Left cardiac atrium (tissue), 4 donors: ENCODE data around the gene ADAMTS15. TPM values are rescaled to one million over a fixed set of nuclear protein-coding genes. Genes with fewer than 3 reads are reported as not detected.

Experiments used
- ATAC-seq, 2 donors: fragments of 200-7000 bp; cut with Tn5 transposase; one replicate each; pipeline ENCODE4 v1.9.1; 2020; ENCODE audit warnings: mild to moderate bottlenecking in 2 of 2, moderate library complexity in 2 of 2
- DNase-seq: peaks from one replicate; pipeline ENCODE4 v3.0.0-alpha.2; 2020
- intact Hi-C, 2 donors: fragments of 100-400 bp; cut with DNase I; formaldehyde crosslinking; loops; one replicate each; pipeline versions ENCODE4 v1.14.1 to v1.15.1; 2022 to 2023
- total RNA-seq, 2 donors: library from RNA; stranded (reverse); fragmentation: NEBNext Ultra II Directional; extraction: Animal tissue kit (Norgen Biotek cat#: 25700); gene quantifications; one replicate each; pipeline ENCODE4 v1.2.1, GENCODE V29; 2021
- donor health status: DM: no; HTN: yes; CAD: no.
- donor health status: DM: no; HTN: yes; CAD: no; lungs with severe emphysema.
- donor health status: DM: yes; HTN: yes; CAD: no.
- donor health status: Dilated cardiomyopathy.

Gene ADAMTS15
- total RNA-seq, 2 donors from 2014 or later: 29.8 to 32.0 TPM

GRCh38 chr11:130515829-130516553, 67.5 kb downstream of the ADAMTS15 start:
- DNase-seq (no peak), ATAC-seq (no peak)
- intact Hi-C loops: no loop called here

- intact Hi-C loops: no loop called here
- ATAC-seq: no peak
These were observed 68.4 kb downstream of the ADAMTS15 start for GRCh38 chr11:130516554-130517505.

GRCh38 chr11:130518164-130518680, 69.8 kb downstream of the ADAMTS15 start:
- DNase-seq (no peak), ATAC-seq (no peak)
- intact Hi-C loops: no loop called here

More at GRCh38 chr11:130516554-130517505, 68.4 kb downstream of the ADAMTS15 start:
- DNase-seq: no peak

- DNase-seq: no peak
- no peak for ATAC-seq
- intact Hi-C loops: no loop called here
These were observed 70.9 kb downstream of the ADAMTS15 start for GRCh38 chr11:130519128-130519932.

- peak; percentile 20 to 53 for ATAC-seq
- intact Hi-C loops: no loop called here
- peak; percentile 79 for DNase-seq
These were observed 71.8 kb downstream of the ADAMTS15 start for GRCh38 chr11:130520271-130520671.

GRCh38 chr11:130522284-130522961, 74.0 kb downstream of the ADAMTS15 start:
- intact Hi-C loops: loop anchor here in 1 of 2 donors (2.0 kb wide), 2 partner anchors 68 to 130 kb away; no protein-coding TSS in a partner anchor
- ATAC-seq: peak; percentile 95
- peak; percentile 95 for DNase-seq

GRCh38 chr11:130523166-130523565, 74.7 kb downstream of the ADAMTS15 start:
- ATAC-seq: no peak

GRCh38 chr11:130523609-130524008, 75.2 kb downstream of the ADAMTS15 start:
- DNase-seq: no peak
- intact Hi-C loops: loop anchor here in 1 of 2 donors (2.0 kb wide), 2 partner anchors 69 to 129 kb away; no protein-coding TSS in a partner anchor
- ATAC-seq: peak in 1 of 2 donors; percentile 4

More at GRCh38 chr11:130523166-130523565, 74.7 kb downstream of the ADAMTS15 start:
- intact Hi-C loops: loop anchor here in 1 of 2 donors (2.0 kb wide), 2 partner anchors 68 to 130 kb away; no protein-coding TSS in a partner anchor
- DNase-seq: no peak

- DNase-seq (no peak), ATAC-seq (no peak)
- intact Hi-C loops: no loop called here
These were observed 75.8 kb downstream of the ADAMTS15 start for GRCh38 chr11:130524132-130524790.

GRCh38 chr11:130525307-130525706, 76.9 kb downstream of the ADAMTS15 start:
- DNase-seq (no peak), ATAC-seq (no peak)
- intact Hi-C loops: no loop called here

Other genes with a start within 250 kb of the ADAMTS15 start
- gene ZBTB44, start 133.7 kb upstream of the ADAMTS15 start, total RNA-seq: 10 to 100 TPM; 37.5 to 40.7 TPM
- gene ADAMTS8, start 20.0 kb upstream of the ADAMTS15 start, total RNA-seq: 10 to 100 TPM in 1 of 2 donors, 1 to 10 TPM in 1; 3.3 to 53.0 TPM